Coronary artery (tissue), 2 donors: ENCODE results near the gene NPEPL1.

Experiments
- DNase-seq: peaks from one replicate; pipeline ENCODE4 v3.0.0-alpha.2; 2017; ENCODE audit warnings: low spot score
- H3K27ac ChIP-seq, 2 donors: fragments of 200-600 bp; sonication (generic); one replicate each; pipeline ENCODE4 v1.5.1; 2016 to 2019
- H3K4me3 ChIP-seq: fragments of 200-600 bp; sonication (generic); 2 replicates; pipeline ENCODE4 v1.5.1; 2016; ENCODE audit warnings: mild to moderate bottlenecking, moderate library complexity
- TF ChIP-seq, protein P1 (sequence below): fragments of 200-600 bp; sonication (generic); IDR thresholded peaks from one replicate; pipeline ENCODE4 v1.5.1; 2019; ENCODE audit warnings: antibody characterized with exemption

Gene NPEPL1

DNA sequence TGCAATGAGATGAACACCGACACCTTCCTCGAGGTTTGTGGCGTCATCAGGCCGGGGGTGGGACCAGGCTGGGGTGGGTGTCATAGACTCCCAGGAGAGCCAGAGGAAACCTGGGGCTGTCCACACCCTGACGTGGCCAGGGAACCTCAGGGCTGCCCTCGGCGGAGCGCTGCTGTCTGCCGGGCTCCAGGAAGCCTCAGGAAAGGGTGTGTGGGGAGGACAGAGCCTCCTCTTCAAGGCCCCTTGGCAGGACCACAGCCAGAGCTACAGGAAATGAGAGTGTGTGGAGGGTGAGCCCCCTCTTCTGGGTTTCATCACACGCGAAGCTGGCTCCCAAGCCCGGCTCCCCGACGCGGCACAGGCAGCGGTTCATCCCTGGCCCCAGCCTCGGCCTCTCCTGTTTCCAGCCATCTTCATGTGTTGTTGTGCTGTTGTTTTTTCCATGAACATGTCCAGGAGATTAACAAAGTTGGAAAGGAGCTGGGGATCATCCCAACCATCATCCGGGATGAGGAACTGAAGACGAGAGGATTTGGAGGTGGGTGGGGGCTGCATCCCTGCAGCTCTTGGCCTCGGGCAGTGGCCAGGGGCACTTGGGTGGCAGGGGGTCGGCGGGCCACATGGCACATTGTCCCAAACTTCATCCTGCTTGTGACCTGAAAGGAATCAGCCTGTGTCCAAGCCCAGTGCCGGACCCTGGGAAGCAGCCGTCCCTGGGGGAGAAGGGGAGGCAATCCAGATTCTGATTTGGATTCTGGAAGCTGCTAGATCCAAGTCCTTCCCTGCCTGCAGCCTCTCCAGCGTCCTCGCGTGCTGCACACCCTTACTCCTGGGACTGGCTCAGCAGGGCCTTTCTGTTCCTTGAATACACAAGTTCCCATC lies 6.4 kb downstream of the NPEPL1 start:
- TF ChIP-seq, protein P1, sequence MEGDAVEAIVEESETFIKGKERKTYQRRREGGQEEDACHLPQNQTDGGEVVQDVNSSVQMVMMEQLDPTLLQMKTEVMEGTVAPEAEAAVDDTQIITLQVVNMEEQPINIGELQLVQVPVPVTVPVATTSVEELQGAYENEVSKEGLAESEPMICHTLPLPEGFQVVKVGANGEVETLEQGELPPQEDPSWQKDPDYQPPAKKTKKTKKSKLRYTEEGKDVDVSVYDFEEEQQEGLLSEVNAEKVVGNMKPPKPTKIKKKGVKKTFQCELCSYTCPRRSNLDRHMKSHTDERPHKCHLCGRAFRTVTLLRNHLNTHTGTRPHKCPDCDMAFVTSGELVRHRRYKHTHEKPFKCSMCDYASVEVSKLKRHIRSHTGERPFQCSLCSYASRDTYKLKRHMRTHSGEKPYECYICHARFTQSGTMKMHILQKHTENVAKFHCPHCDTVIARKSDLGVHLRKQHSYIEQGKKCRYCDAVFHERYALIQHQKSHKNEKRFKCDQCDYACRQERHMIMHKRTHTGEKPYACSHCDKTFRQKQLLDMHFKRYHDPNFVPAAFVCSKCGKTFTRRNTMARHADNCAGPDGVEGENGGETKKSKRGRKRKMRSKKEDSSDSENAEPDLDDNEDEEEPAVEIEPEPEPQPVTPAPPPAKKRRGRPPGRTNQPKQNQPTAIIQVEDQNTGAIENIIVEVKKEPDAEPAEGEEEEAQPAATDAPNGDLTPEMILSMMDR = no peak
- peak overlapping the region in 1 of 2 donors; percentile 63 for H3K27ac ChIP-seq
- no peak overlapping the region for H3K4me3 ChIP-seq
- DNase-seq = peak; percentile 77

DNA sequence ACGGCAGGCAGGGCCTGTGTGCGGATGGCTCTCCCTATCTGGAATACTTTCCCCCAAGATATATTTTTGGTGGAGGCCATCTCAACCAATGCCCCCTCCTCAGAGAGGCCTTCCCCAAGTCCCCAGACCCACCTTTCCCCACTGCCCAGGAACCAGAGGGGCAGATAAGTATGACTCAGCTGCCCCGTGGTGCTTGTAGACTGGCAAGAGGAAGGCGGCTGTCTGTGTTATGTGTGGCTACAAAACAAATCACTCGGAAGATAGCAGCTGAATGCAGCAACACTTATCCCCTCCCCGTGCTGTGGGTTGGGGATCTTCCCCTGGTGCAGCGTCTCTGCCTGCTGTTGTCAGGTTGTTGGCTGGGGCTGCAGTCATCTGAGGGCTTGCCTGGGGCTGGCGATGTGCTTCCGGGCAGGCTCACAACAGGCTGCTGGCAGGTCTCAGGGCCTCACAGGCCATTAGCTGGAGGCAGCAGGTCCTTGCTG lies 7.1 kb downstream of the NPEPL1 start:
- TF ChIP-seq, protein P1 = no peak
- no peak overlapping the region for H3K4me3 ChIP-seq
- DNase-seq = peak; percentile 73
- peak overlapping the region in 1 of 2 donors; percentile 63 for H3K27ac ChIP-seq

DNA sequence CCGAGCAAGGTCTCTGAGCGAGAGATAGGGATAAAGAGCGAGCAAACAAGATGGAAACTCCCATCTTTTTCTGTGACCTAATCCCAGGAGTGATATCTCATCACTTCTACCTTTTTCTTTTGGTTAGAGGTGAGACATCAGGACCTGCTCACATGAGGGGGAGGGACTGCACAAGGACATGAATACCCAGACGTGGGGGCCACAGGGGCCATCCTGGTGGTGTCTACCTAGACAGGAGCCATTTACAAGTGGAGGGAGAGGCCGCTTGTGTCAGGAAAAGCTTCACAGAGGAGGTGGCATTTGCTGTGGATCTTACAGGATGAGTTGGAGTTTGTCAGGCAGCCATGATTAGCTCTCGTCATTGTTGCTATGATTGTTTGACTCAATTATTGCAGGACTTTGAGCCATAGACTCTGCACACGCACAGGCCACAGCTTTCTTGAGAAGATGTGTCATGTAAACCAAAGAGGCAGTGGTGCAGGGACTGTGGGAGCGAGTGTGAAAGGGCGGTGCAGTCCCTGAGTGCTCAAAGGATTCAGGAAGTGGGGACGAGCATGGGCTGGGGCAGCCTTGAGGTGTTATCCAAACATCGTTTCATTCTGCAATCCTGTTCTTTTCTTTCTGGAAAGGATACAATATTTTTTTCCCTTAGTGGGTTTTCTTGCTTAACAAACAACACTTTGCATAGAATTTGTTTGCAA lies 7.7 kb downstream of the NPEPL1 start:
- Histone ChIP-seq H3K4me3 (no peak overlapping the region), H3K27ac (peak overlapping the region in 1 of 2 donors; percentile 63)
- TF ChIP-seq, protein P1 = no peak
- peak; percentile 70 for DNase-seq

DNA sequence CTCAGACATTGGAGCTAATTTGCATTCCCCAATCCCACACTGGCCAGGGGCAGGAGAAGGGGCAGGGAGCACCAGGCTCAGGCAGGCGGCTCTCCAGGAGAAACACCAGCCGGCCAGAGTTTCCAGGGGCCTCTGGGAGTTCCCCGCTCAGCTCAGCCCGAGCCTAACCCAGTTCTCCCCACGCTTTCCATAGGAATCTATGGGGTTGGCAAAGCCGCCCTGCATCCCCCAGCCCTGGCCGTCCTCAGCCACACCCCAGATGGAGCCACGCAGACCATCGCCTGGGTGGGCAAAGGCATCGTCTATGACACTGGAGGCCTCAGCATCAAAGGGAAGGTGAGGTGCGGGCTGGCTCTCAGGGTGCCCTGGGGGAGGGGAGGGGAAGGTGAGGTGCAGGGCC lies 8.2 kb downstream of the NPEPL1 start:
- no peak overlapping the region for H3K4me3 ChIP-seq
- peak overlapping the region in 1 of 2 donors; percentile 38 for H3K27ac ChIP-seq
- DNase-seq = peak; percentile 69
- TF ChIP-seq, protein P1 = no peak

DNA sequence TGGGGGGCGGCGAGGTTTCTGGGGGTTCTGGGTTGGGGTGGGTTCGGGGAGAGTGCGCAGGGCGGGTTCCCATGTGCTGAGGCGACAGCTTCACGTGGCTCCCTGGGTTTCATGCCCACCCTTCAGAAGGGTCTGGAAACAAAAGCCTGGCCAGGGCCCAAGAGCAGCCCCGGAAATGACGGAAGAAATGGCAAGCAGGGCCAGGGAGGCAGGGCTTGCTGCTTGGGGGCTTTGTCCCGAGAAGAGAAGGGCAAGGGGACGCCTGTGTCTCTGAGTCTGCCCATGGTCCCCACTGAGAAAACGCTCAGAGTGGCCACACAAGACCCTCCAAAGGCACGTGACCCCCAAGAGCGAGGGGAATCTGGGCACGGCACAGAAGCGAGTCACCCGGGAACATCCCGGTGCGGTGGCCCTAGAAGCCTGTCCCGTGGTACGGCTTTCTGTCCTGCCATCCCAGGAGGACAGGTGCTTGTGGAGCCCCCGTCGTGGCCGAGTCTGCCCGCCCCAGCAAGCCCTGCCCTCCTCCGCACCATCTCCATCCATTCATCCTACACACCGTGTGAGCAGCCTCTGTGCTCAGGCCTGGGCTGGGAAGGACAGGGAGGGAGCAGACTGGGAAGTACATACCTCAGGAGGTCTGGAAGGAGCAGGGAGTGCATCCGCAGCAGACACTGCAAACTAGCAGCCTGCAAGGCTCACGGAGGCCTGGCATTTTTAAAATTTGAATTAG lies 9.0 kb downstream of the NPEPL1 start:
- TF ChIP-seq, protein P1 = no peak
- Histone ChIP-seq H3K27ac (no peak overlapping the region), H3K4me3 (no peak overlapping the region)
- peak; percentile 59 for DNase-seq

DNA sequence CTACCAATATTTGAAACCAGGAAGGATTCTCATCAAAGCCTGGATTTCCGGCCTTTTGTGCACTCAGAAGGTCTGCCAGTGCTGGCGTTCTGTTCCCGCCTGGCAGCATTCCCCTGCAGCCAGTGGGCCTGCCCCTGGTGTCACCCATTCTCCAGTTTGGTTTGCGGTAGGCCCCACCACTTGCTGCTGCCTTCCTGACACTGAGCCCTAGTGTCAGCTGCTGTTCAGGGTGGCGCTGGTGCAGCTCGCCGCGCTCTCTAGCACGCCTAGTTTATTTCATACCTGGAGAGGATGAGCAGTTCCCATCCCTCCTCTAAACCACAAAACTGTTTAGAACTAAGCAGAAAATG lies 9.5 kb downstream of the NPEPL1 start:
- Histone ChIP-seq H3K27ac (no peak overlapping the region), H3K4me3 (no peak overlapping the region)
- TF ChIP-seq, protein P1 = no peak
- no peak for DNase-seq
